HEK293 (cell line): ENCODE data around the gene PDE4B.
"Not testable (repeated sequence)": the region's sequence is repeated elsewhere in the genome, so short reads cannot be mapped to it uniquely, and the experiment has no call there.

Experiments used
- CTCF ChIA-PET: fragments of 350-600 bp; formaldehyde crosslinking; extraction: SDS; loops from one replicate; lab custom pipeline; 2021; ENCODE audit warnings: antibody characterized with exemption; lab: Yijun Ruan, JAX
- POLR2A ChIA-PET: fragments of 300-600 bp; formaldehyde crosslinking; extraction: SDS; loops from one replicate; lab custom pipeline; 2020; ENCODE audit warnings: antibody characterized with exemption, inconsistent platforms; lab: Yijun Ruan, JAX
- H3K27ac ChIP-seq: fragments of 200-500 bp; sonication (Bioruptor generic); 2 replicates; pipeline ENCODE4 v1.5.1; 2014; ENCODE audit warnings: low read depth, low read length, control low read depth, inconsistent platforms; ENCODE audit errors: extremely low read depth
- H3K36me3 ChIP-seq, 2 experiments: fragments of 200-500 bp in 1 of 2; sonication (Bioruptor generic) in 1 of 2; 1 replicate in 1 of 2; 2 replicates in 1 of 2; pipeline ENCODE4 v1.5.1; 2014 to 2017; ENCODE audit warnings: inconsistent platforms in 2 of 2, low read length in 2 of 2; ENCODE audit not compliant: control insufficient read depth in 2 of 2, insufficient read depth in 1 of 2
- H3K4me1 ChIP-seq: fragments of 200-500 bp; sonication (Bioruptor generic); 2 replicates; pipeline ENCODE4 v1.5.1; 2014; ENCODE audit warnings: mild to moderate bottlenecking, low read length, inconsistent platforms; ENCODE audit not compliant: control insufficient read depth, insufficient read depth
- H3K4me3 ChIP-seq: 2 replicates; pipeline ENCODE4 v1.5.1; 2011; ENCODE audit warnings: low read depth, mild to moderate bottlenecking, control low read depth, low read length, moderate library complexity
- H3K9me3 ChIP-seq: fragments of 200-500 bp; sonication (Bioruptor generic); 2 replicates; pipeline ENCODE4 v1.5.1; 2014; ENCODE audit warnings: low read depth, low read length, inconsistent platforms; ENCODE audit not compliant: control insufficient read depth, insufficient read depth
- BCL6B ChIP-seq: fragments of 450-650 bp; formaldehyde crosslinking; IDR thresholded peaks from 2 replicates; pipeline ENCODE4 v1.5.1; 2017; ENCODE audit warnings: missing biosample characterization, missing genetic modification characterization
- HOXA7 ChIP-seq: sonication (generic); formaldehyde crosslinking; IDR thresholded peaks from 2 replicates; pipeline ENCODE4 v1.8.1; 2022; ENCODE audit warnings: missing genetic modification reagents, borderline replicate concordance
- KLF8 ChIP-seq: fragments of 450-650 bp; formaldehyde crosslinking; IDR thresholded peaks from 2 replicates; pipeline ENCODE4 v1.5.1; 2016; ENCODE audit warnings: missing biosample characterization, missing genetic modification characterization
- MYNN ChIP-seq: fragments of 450-650 bp; formaldehyde crosslinking; IDR thresholded peaks from 2 replicates; pipeline ENCODE4 v1.5.1; 2016; ENCODE audit warnings: missing biosample characterization, missing genetic modification characterization, borderline replicate concordance
- ZNF114 ChIP-seq: fragments of 450-650 bp; formaldehyde crosslinking; IDR thresholded peaks from 2 replicates; pipeline ENCODE4 v1.5.0; 2017; ENCODE audit warnings: missing biosample characterization, missing genetic modification characterization
- ZNF146 ChIP-seq: fragments of 450-650 bp; formaldehyde crosslinking; IDR thresholded peaks from 2 replicates; pipeline ENCODE4 v1.5.1; 2016; ENCODE audit warnings: missing biosample characterization, missing genetic modification characterization
- ZNF174 ChIP-seq: fragments of 450-650 bp; formaldehyde crosslinking; IDR thresholded peaks from 2 replicates; pipeline ENCODE4 v1.5.0; 2017; ENCODE audit warnings: missing biosample characterization, mild to moderate bottlenecking, missing genetic modification characterization
- ZNF175 ChIP-seq: fragments of 450-650 bp; formaldehyde crosslinking; IDR thresholded peaks from 2 replicates; pipeline ENCODE4 v1.5.1; 2016; ENCODE audit warnings: missing biosample characterization, missing genetic modification characterization
- ZNF292 ChIP-seq: fragments of 450-650 bp; formaldehyde crosslinking; IDR thresholded peaks from 2 replicates; pipeline ENCODE4 v1.5.1; 2016; ENCODE audit warnings: low read depth, missing biosample characterization, missing genetic modification characterization, borderline replicate concordance
- ZNF488 ChIP-seq: fragments of 450-650 bp; formaldehyde crosslinking; IDR thresholded peaks from 2 replicates; pipeline ENCODE4 v1.5.1; 2016; ENCODE audit warnings: missing biosample characterization, missing genetic modification characterization
- ZNF501 ChIP-seq: fragments of 450-650 bp; formaldehyde crosslinking; IDR thresholded peaks from 2 replicates; pipeline ENCODE4 v1.5.1; 2016; ENCODE audit warnings: missing biosample characterization, missing genetic modification characterization
- ZNF521 ChIP-seq: fragments of 450-650 bp; formaldehyde crosslinking; IDR thresholded peaks from 2 replicates; pipeline ENCODE4 v1.5.1; 2017; ENCODE audit warnings: missing biosample characterization, mild to moderate bottlenecking, missing genetic modification characterization
- ZNF560 ChIP-seq: fragments of 450-650 bp; formaldehyde crosslinking; IDR thresholded peaks from 2 replicates; pipeline ENCODE4 v1.5.1; 2017; ENCODE audit warnings: missing biosample characterization, missing genetic modification characterization, borderline replicate concordance
- ZNF561 ChIP-seq: fragments of 450-650 bp; IDR thresholded peaks from 2 replicates; pipeline ENCODE4 v1.5.1; 2018; ENCODE audit warnings: missing biosample characterization, missing genetic modification characterization, borderline replicate concordance
- ZNF621 ChIP-seq: fragments of 450-650 bp; formaldehyde crosslinking; IDR thresholded peaks from 2 replicates; pipeline ENCODE4 v1.5.1; 2017; ENCODE audit warnings: missing biosample characterization, missing genetic modification characterization
- ZNF629 ChIP-seq: fragments of 450-650 bp; formaldehyde crosslinking; IDR thresholded peaks from 2 replicates; pipeline ENCODE4 v1.5.1; 2017; ENCODE audit warnings: missing biosample characterization, missing genetic modification characterization
- ZNF658 ChIP-seq: fragments of 450-650 bp; formaldehyde crosslinking; IDR thresholded peaks from 2 replicates; pipeline ENCODE4; 2016; ENCODE audit warnings: missing biosample characterization, missing genetic modification characterization
- ZNF664 ChIP-seq: fragments of 450-650 bp; formaldehyde crosslinking; IDR thresholded peaks from 2 replicates; pipeline ENCODE4 v1.5.1; 2016; ENCODE audit warnings: missing biosample characterization, missing genetic modification characterization
- ZNF776 ChIP-seq: fragments of 450-650 bp; formaldehyde crosslinking; IDR thresholded peaks from 2 replicates; pipeline ENCODE4 v1.5.0; 2017; ENCODE audit warnings: missing biosample characterization, missing genetic modification characterization, borderline replicate concordance
- ZNF792 ChIP-seq: fragments of 450-650 bp; formaldehyde crosslinking; IDR thresholded peaks from 2 replicates; pipeline ENCODE4 v1.5.1; 2016; ENCODE audit warnings: missing biosample characterization, missing genetic modification characterization
- TF ChIP-seq, protein P1 (sequence below): fragments of 450-650 bp; formaldehyde crosslinking; IDR thresholded peaks from 2 replicates; pipeline ENCODE4 v1.5.1; 2016; ENCODE audit warnings: missing biosample characterization, missing genetic modification characterization
- TF ChIP-seq, protein P2 (sequence below): fragments of 450-650 bp; formaldehyde crosslinking; IDR thresholded peaks from 2 replicates; pipeline ENCODE4 v1.5.1; 2016; ENCODE audit warnings: missing biosample characterization, missing genetic modification characterization
- TF ChIP-seq, protein P3 (sequence below): fragments of 450-650 bp; formaldehyde crosslinking; IDR thresholded peaks from 2 replicates; pipeline ENCODE4; 2016; ENCODE audit warnings: missing biosample characterization, missing genetic modification characterization

Gene PDE4B

DNA sequence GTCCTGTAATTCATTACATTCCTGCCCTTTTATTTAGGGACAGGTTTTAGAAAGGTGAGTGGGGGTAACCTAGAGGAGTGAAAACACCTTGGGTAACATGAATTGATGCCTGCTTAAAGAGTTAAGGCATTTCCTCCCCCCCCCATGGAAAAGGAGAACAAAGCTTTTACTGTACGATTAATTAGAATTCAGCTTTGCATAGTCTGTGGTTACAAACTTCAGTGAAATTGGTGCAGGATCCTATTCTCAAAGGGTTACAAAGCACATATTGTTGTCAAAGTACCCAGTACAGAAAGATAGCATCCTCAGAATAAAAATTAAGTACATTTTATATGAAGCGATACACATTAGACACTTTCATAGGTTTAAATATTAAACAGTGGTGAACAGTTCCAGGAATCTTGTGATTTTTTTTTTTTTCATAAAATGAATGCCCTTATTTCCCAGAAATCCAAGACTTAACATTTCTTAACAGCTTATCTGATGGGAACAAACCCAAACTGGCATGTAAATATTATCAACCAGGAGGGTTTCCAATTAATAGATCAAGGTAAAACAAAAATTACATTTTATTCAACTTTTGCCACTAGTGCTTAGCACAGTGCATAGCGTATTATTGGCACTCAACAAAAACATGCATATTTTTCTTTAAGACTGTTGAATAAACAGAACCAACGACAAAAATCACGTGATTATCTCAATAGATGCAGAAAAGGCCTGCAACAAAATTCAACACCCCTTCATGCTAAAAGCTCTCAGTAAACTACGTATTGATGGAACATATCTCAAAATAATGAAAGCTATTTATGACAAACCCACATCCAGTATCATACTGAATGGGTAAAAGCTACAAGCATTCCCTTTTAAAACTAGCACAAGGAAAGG, 172.7 kb downstream of the PDE4B start:
- CTCF ChIA-PET: interaction anchor here (0.7 to 7.3 kb wide), 4 partner anchors 95 to 564 kb away, joined by 3 to 150 read pairs (median 5); no protein-coding TSS in a partner anchor
- no peaks in the 10 kb centered on the region; the same call in 1 of the 2 replicates for H3K9me3 ChIP-seq
- TF ChIP-seq ZNF792 (no peak), ZNF488 (no peak), BCL6B (tag by site-specific recombination) (no peak), ZNF560 (tag by site-specific recombination) (no peak), ZNF776 (tag by site-specific recombination) (no peak), ZNF292 (no peak), ZNF561 (no peak), MYNN (no peak)
- TF ChIP-seq, protein P1, sequence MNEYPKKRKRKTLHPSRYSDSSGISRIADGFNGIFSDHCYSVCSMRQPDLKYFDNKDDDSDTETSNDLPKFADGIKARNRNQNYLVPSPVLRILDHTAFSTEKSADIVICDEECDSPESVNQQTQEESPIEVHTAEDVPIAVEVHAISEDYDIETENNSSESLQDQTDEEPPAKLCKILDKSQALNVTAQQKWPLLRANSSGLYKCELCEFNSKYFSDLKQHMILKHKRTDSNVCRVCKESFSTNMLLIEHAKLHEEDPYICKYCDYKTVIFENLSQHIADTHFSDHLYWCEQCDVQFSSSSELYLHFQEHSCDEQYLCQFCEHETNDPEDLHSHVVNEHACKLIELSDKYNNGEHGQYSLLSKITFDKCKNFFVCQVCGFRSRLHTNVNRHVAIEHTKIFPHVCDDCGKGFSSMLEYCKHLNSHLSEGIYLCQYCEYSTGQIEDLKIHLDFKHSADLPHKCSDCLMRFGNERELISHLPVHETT (tag by site-specific recombination): no peak
- TF ChIP-seq, all 188 proteins: peak for 0
- no peak overlapping the region for H3K27ac ChIP-seq
- POLR2A ChIA-PET: no interaction called here
- H3K36me3 ChIP-seq: no peaks in the 10 kb centered on the region
- no peak overlapping the region for H3K4me3 ChIP-seq
- H3K4me1 ChIP-seq: peaks cover 13% of the 10 kb centered on the region

GRCh38 chr1:65967492-65967891, 174.8 kb downstream of the PDE4B start:
- H3K36me3 ChIP-seq, H3K4me3 ChIP-seq, H3K9me3 ChIP-seq, CTCF ChIA-PET, POLR2A ChIA-PET, H3K27ac ChIP-seq: not testable (repeated sequence)
- peaks cover 13% of the 10 kb centered on the region for H3K4me1 ChIP-seq
- TF ChIP-seq, protein P2, sequence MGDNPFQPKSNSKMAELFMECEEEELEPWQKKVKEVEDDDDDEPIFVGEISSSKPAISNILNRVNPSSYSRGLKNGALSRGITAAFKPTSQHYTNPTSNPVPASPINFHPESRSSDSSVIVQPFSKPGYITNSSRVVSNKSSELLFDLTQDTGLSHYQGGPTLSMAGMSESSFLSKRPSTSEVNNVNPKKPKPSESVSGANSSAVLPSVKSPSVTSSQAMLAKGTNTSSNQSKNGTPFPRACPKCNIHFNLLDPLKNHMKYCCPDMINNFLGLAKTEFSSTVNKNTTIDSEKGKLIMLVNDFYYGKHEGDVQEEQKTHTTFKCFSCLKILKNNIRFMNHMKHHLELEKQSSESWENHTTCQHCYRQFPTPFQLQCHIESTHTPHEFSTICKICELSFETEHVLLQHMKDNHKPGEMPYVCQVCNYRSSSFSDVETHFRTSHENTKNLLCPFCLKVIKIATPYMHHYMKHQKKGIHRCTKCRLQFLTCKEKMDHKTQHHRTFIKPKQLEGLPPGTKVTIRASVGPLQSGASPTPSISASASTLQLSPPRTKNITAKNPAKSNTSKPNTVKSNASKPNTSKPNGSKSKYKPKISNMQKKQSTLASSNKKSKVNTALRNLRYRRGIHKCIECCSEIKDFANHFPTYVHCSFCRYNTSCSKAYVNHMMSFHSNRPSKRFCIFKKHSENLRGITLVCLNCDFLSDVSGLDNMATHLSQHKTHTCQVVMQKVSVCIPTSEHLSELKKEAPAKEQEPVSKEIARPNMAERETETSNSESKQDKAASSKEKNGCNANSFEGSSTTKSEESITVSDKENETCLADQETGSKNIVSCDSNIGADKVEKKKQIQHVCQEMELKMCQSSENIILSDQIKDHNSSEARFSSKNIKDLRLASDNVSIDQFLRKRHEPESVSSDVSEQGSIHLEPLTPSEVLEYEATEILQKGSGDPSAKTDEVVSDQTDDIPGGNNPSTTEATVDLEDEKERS (tag by site-specific recombination): 0 out of 2 replicates have a peak, but pooled peaks have one; percentile 57
- peak; percentile 77 for TF ChIP-seq ZNF146

DNA sequence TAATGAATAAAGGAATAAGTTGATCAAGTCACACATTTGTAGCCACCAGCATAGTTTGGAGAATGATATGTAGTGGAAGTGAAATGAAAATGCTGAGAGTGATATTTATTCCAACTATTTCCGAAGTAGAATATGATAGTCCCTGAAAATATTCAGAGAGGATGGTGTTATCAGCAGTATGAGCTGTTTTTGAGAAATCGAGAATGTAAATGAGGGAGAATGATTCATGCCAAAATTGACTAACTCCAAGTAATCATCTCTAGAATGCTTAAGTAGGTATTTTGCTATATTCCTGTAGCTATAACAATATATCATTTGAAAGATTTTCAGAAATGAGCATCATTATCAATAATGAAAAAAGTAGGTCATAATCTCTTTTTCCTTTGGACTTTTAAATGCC, 178.9 kb downstream of the PDE4B start:
- CTCF ChIA-PET: interaction anchor here (0.8 kb wide), 1 partner anchor 271 kb away, joined by 3 read pairs; no protein-coding TSS in a partner anchor
- no peak overlapping the region for H3K27ac ChIP-seq
- POLR2A ChIA-PET: no interaction called here
- H3K36me3 ChIP-seq: no peaks in the 10 kb centered on the region
- H3K4me1 ChIP-seq: no peaks in the 10 kb centered on the region
- H3K9me3 ChIP-seq: no peaks in the 10 kb centered on the region; the same call in 1 of the 2 replicates
- H3K4me3 ChIP-seq: no peak overlapping the region
- no peak for TF ChIP-seq ZNF664 (tag by site-specific recombination)
- no peak for TF ChIP-seq ZNF621 (tag by site-specific recombination)
- TF ChIP-seq ZNF658 (tag by site-specific recombination): no peak
- TF ChIP-seq ZNF146: no peak
- no peak for TF ChIP-seq ZNF175
- TF ChIP-seq ZNF629: no peak
- TF ChIP-seq ZNF174 (tag by site-specific recombination): no peak
- TF ChIP-seq, protein P3, sequence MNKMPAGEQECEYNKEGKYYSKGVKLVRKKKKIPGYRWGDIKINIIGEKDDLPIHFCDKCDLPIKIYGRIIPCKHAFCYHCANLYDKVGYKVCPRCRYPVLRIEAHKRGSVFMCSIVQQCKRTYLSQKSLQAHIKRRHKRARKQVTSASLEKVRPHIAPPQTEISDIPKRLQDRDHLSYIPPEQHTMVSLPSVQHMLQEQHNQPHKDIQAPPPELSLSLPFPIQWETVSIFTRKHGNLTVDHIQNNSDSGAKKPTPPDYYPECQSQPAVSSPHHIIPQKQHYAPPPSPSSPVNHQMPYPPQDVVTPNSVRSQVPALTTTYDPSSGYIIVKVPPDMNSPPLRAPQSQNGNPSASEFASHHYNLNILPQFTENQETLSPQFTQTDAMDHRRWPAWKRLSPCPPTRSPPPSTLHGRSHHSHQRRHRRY (tag by site-specific recombination): no peak
- TF ChIP-seq ZNF501 (tag by site-specific recombination): no peak
- no peak for TF ChIP-seq HOXA7 (CRISPR knock-in tag)
- no peak for TF ChIP-seq ZNF114 (tag by site-specific recombination)
- TF ChIP-seq KLF8 (tag by site-specific recombination): no peak
- TF ChIP-seq ZNF521 (tag by site-specific recombination): no peak
